RPMI8226 (cell line): ENCODE data around the gene CSNK1A1.
"Not testable (repeated sequence)": the region's sequence is repeated elsewhere in the genome, so short reads cannot be mapped to it uniquely, and the experiment has no call there.

Experiments used
- DNase-seq: peaks from one replicate; pipeline ENCODE4 v3.0.0-alpha.2; 2015

The CSNK1A1 gene

DNA sequence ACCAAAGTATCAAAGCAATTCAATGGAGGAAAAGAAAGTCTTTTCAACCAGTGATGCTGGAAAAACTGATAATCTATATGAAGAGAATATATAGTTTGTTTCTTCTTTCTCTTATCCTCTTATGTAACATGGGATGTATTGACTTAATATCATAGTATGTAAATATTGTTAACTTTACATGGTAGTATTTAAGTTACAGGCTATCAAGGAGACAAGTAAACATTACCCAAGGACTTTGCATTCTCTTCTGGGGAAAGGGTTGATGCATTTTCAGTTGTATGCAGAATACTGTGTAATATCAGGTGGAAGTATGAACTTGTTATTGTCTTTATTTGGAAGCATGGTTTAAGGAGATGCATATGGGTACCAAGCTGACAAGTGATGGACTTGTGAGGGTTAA lies 20.9 kb upstream of the CSNK1A1 start:
- DNase-seq: no peak

- no peak for DNase-seq
Measured at GRCh38 chr5:149567226-149567625, 16.0 kb upstream of the CSNK1A1 start.

DNA sequence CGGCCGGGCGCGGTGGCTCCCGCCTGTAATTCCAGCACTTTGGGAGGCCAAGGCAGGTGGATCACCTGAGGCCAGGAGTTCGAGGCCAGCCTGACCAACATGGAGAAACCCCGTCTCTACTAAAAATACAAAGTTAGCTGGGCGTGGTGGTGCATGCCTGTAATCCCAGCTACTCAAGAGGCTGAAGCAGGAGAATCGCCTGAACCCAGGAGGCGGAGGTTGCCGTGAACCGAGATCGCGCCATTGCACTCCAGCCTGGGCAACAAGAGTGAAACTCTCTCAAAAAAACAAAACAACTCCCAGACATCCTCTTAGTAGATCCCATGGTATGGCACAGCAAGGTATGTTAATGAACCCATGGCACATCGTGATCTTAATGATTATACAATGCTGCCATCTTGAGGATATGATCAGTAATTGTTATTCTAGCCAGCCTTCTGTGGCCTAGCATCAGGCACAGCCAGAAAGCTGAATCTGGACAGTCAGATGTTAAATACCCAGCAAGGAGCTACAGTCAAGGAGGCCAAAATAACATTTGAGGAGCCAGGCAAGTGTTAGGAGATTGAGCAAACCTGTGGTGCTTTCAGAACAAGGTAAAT lies 13.4 kb upstream of the CSNK1A1 start:
- DNase-seq: peak; percentile 71

DNA sequence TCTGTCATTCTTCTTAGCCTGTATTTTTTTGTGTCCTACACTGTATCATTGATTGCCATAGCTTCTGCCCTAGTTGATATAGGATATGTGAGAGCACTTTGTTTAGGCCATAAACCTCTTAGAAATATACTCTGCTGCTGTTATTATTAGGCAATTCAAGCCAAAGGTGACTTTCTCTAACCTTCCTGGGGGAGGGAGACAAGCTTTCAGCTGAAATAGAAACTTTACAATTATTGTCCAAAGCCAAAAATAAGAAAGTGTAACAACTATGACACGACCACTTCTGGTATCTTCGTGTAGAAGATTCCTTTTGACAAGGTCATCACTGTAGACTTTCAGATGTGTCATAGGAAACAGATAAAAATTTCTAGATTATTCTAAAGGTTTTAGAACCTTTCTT lies 12.2 kb upstream of the CSNK1A1 start:
- DNase-seq: no peak

- DNase-seq: peak; percentile 72
Measured at GRCh38 chr5:149561848-149562247, 10.6 kb upstream of the CSNK1A1 start.

GRCh38 chr5:149559706-149560105 lies 8.5 kb upstream of the CSNK1A1 start:
- DNase-seq: no peak

DNA sequence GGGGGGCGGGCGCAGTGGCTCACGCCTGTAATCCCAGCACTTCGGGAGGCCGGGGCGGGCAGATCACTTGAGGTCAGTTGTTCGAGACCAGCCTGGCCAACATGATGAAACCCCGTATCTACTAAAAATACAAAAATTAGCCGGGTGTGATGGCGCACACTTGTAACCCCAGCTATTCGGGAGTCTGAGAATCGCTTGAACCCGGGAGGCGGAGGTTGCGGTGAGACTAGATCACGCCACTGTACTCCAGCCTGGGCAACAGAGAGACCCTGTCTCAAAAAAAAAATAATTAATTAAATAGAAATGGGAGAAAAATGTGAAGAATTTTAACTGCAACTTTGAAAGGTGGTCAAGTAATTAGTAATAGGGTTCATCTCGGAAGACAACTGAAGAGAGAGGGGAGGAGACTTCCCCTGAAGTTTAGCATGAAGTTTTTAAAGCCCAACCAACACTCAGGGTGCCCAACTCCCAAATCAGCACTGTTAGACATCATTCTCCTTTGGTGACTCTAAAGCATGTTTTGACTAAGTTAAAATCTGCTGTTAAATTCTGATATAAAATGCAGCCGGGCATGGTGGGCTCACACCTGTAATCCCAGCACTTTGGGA lies 1.4 kb upstream of the CSNK1A1 start:
- DNase-seq: no peak

- no peak for DNase-seq
Measured at GRCh38 chr5:149552038-149552494, 827 bp upstream of the CSNK1A1 start.

DNA sequence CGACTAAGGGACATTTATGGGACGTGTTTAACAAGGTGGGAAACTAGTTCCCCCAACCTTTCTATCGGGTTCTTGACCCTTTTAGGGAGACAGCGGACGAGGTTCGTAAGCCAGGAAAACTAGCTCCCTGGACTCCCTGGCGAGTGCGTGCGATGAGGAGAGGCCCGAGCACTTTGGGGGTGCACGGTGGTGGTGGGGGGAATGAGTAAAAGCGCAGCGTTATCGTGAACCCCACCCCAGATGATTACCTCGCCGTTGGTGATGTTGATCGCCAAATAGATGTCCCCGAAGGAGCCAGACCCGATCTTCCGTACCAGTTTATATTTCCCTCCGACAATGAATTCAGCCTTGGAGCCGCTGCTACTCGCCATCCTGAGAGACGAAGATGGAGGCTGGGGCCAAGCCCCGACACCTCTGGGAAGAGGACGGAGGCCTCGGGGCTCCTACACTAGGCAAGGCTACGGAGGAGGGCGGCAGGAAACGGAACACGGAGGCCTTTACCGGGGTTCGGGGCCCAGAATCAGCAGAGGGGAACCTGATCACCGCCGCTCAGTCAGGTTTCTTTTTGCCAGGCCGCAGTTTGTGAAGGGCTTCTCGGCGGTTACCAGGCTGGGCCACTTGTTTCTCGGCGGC lies 529 bp downstream of the CSNK1A1 start:
- DNase-seq: peak; percentile 33

DNA sequence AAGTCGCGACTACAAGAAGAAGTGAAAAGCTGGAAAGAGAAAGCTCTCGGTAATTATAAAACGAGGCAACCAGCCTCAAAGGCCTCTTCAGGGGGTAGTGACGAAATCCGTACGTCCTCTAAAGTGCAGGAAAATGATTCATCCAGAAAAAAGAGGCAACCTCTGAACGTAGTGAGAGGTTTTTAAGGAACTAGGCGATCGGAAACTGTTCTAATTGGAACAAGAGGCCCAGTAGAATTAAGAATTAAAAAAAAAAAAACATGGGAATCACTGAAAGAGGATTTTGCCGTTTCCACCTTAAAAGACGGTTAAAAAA lies 1.0 kb downstream of the CSNK1A1 start:
- peak; percentile 16 for DNase-seq

DNA sequence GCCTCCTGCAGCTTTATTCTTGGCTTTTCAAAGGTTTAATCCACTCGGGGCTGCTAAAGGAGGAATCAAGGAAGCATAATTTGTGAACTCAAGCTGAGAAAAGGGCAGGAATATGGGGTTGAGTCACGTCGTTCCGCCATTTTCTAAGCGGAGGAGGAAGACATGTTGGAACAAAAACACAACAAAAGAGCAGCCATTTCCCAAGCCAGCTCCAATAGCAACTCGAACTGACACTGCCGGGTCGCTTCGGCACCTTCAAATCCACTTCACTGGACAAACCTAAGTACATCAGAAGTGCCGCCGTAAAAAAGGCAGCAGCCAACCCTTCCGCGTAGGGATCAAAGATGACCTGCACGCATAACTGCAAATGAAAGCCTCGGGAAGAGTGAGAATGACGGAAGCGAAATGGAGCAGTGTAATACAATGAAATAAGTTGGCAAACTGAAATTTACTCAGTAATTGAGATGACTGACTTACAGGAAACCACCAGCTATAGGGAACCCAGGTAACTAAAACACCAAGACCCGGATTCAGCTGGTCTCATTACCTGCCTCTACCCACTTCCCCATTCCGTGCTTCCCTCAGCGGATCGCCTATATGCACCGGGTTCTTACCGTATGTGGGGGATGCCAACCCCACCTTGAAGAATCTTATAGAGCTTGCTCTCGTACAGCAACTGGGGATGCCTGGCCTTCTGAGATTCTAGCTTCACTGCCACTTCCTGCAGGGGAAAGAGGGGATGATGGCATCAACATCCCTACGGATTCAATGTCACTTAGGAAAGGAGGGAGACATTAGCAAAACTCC lies 1.6 kb downstream of the CSNK1A1 start:
- DNase-seq: peak; percentile 78

DNA sequence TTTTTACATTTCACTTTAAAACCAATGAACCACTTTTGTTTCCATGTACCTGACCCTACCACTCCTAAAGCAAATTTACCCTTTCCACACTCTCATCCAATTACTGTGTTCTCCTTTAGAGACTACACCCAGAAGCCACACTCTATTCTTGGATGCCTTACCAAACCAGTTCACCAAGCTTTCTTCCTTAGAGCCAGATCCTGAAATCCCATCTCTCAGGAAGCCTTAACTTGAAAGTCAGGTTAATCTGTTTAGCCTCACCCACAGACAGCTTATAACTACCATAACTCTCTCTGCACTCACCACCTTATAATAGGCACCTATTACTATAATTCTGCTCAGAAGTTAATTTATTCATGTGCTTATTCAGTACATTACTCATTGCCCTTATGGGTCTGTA lies 4.3 kb downstream of the CSNK1A1 start:
- no peak for DNase-seq

DNA sequence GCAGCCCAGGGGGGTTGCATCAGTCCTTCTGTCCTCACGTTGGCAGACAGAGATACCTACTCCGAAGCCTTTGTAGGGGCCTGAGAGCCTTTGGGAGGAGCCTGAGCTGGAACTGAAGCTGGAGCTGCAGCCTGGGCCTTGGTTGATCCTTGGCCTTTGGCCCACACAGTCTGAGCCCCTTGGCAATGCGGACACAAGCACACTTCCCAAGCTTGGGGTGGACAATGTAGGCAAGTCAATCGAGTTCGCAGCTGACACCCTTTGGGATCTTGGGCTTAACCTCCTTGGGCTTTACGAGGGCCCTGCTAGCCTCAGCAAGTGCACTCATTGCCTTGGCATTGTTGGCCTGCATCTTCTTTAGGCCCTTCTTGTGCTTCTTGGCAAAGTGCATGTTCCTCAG lies 5.9 kb downstream of the CSNK1A1 start:
- no peak for DNase-seq

GRCh38 chr5:149544028-149544420 lies 7.2 kb downstream of the CSNK1A1 start:
- no peak for DNase-seq

DNA sequence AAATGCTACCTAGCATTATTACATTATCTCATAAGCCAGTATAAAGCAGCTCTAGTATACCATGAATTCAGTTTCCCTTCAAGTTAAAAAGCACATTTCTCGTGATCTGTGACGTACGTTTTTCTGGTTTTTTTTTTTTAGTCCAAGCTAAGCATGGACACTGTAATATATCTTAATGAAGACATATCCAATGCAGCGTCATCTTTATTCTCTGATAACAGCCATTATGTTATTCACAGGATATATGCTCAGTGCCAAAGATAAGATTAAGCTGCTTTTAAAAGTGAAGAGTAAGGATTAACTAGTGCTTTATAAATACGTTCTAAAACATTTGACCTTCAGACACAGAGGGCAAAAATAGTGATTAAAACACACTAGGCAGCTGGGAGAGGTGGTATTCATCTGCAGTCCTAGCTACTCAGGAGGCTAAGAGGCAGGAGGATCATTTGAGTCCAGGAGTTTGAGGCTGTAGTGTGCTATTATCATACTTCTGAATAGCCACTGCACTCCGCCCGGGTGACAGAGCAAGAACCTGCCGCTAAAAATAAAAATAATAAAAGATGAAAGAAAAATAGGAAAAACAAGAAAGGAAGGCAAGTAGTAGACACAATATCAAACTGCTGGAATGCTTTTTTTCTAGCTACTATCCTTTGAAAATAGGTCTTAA lies 7.7 kb downstream of the CSNK1A1 start:
- no peak for DNase-seq

GRCh38 chr5:149541893-149542292 lies 9.3 kb downstream of the CSNK1A1 start:
- DNase-seq: no peak

DNA sequence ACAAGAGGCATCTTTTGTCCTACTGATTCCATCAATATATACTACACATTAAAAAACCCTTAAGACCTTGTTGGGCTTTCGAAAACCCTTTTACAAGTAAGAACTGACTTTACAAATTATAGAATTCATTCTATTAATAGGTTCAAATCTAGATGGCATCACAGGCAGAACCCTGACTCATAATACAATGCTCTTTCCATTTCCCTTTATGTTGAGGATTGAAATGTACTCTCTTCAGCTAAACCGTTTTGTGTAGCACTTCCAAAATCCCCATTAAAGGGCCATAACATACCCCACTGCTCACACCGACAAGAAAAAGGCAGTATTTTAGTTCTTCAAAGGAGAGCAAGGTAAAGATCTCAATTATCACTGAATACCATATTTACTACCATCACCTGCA lies 11.2 kb downstream of the CSNK1A1 start:
- DNase-seq: no peak

- no peak for DNase-seq
Measured at GRCh38 chr5:149537374-149537975, 13.8 kb downstream of the CSNK1A1 start.

DNA sequence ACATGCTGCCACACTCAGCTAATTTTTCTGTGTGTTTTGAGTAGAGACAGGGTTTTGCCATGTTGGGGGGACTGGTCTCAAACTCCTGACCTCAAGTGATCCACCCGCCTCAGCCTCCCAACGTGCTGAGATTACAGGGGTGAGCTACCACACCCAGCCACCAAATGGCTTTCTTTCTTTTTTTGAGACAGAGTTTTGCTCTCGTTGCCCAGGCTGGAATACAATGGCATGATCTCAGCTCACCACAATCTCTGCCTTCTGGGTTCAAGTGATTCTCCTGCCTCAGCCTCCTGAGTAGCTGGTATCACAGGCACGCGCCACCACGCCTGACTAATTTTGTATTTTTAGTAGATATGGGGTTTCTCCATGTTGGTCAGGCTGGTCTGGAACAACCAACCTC lies 15.5 kb downstream of the CSNK1A1 start:
- not testable (repeated sequence) for DNase-seq

- no peak for DNase-seq
Measured at GRCh38 chr5:149532413-149532812, 18.8 kb downstream of the CSNK1A1 start.

- DNase-seq: no peak
Measured at GRCh38 chr5:149529463-149529862, 21.8 kb downstream of the CSNK1A1 start.

GRCh38 chr5:149528281-149529060 lies 22.8 kb downstream of the CSNK1A1 start:
- DNase-seq: no peak
